AG10803 (cell line): ENCODE data around the gene CD302.
A peak's percentile ranks its signal among the peaks of the same experiment; 100 is the strongest.

Source experiments
- DNase-seq: peaks from one replicate; pipeline ENCODE4 v3.0.0; 2010; ENCODE audit warnings: low read depth
- H3K4me3 ChIP-seq: 2 replicates; pipeline ENCODE4 v1.5.1; 2011; ENCODE audit warnings: mild to moderate bottlenecking, low read length, control low read depth
- TF ChIP-seq, protein P1 (sequence below): conservative IDR thresholded peaks from 2 replicates; pipeline ENCODE4 v1.5.1; 2011; ENCODE audit warnings: mild to moderate bottlenecking, low read length, control low read depth, inconsistent platforms

The CD302 gene

DNA sequence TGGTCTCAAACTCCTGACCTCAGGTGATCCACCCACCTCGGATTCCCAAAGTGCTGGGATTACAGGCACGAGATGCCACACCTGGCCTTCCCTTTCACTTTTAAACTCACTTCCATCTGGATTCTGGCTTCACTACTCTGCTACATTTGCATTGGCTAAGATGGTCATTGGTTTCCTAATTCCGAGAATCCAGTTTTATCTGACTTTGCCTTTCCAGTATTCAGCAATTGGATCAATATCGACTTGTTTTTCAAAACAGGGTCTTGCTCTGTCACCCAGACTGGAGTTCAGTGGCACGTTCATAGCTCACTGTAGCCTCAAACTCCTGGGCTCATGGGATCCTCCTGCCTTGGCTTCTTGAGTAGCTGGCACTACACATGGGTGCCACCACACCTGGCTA is 4.7 kb upstream of the CD302 start:
- H3K4me3 ChIP-seq, result no peak overlapping the region
- TF ChIP-seq, protein P1, sequence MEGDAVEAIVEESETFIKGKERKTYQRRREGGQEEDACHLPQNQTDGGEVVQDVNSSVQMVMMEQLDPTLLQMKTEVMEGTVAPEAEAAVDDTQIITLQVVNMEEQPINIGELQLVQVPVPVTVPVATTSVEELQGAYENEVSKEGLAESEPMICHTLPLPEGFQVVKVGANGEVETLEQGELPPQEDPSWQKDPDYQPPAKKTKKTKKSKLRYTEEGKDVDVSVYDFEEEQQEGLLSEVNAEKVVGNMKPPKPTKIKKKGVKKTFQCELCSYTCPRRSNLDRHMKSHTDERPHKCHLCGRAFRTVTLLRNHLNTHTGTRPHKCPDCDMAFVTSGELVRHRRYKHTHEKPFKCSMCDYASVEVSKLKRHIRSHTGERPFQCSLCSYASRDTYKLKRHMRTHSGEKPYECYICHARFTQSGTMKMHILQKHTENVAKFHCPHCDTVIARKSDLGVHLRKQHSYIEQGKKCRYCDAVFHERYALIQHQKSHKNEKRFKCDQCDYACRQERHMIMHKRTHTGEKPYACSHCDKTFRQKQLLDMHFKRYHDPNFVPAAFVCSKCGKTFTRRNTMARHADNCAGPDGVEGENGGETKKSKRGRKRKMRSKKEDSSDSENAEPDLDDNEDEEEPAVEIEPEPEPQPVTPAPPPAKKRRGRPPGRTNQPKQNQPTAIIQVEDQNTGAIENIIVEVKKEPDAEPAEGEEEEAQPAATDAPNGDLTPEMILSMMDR, result no peak
- DNase-seq, result no peak

DNA sequence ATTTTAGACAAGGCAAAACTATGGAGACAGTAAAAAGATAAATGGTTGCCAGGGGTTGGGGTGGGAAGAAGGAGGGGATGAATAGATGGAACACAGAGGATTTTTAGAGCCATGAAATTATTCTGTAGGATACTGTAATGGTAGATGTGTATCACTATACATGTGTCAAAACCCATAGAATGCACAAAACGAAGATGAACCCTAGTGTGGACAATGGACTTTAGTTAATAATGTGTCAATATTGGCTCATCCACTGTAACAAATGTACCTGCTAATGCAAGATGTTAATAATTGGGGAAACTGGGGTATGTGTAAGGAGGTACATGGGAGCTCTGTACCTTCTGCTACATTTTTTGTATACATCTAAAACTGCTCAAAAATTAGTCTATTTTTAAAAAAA is 1.8 kb upstream of the CD302 start:
- no peak for DNase-seq
- TF ChIP-seq, protein P1, result no peak
- no peak overlapping the region for H3K4me3 ChIP-seq

DNA sequence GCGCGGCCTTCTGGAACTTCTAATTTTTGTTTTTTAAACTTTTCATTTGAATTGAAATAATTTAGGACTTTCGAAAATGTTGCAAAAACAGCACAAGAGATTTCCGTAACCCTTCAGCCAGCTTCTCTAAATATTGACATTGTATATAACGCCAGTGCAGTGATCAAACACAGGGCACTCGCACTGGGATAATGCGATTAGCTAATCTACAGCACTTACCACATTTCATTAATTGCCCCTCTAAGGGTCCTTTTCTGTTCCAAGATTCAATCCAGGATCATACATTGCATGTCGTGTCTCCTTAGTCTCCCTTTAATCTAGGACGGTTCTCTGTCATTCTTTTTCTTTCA is 343 bp upstream of the CD302 start:
- TF ChIP-seq, protein P1, result no peak
- no peak for DNase-seq

DNA sequence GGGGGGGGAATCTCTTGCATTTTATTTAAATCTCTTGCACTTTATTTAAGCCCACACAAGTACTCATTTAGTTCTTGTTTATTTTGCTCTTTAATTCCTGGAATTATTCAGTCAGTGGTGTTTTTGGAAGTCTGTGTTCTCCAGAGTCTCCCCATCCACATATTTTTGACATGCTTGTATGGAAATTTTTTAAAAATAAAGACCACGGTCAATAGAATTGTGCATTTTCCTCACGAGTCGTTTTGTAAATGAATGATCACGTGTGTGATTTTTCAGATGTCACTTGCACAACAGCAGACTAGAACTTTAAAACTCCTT is 824 bp downstream of the CD302 start:
- DNase-seq, result no peak
- TF ChIP-seq, protein P1, result no peak
- H3K4me3 ChIP-seq, result peak overlapping the region; percentile 87

More for the DNA sequence above, 343 bp upstream of the CD302 start:
- H3K4me3 ChIP-seq, result peak overlapping the region; percentile 87

DNA sequence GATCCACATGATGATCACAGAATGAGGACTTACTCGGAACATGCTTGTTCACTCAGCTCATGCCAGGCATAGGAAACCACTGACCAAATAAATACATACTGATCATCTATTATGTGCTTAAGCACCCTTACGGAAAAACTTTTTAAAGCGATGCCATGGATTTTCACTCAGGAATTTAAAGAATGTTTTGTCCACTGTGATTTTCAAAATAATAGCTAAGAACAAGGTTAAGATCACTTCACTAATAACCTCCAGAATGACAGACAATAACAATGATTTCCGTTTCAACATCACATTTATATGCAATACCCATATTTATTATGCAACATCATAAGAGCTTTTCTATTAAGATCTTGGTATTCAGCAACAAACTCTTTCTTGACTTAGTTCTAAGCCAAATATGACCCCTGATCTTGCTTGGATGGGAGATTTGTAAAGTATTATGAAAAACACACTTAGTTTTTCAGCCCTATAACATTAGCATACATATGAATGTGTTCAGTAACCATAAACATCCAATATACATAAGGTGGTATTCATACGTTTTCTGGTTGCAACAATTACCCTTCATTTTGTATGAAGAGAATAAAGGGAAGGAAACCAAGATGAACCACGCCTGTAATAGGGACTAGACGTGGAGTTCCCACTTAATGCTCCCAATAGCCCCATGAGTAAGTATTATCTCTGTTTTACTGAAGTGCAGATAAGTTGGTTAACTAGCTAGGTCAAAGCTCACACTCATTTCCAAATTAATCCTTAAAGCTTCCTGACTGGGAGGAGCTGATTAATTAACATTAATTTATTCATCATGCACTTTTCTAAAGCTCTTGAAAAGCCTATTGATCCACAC is 1.9 kb downstream of the CD302 start:
- peak; percentile 58 for DNase-seq
- no peak overlapping the region for H3K4me3 ChIP-seq
- TF ChIP-seq, protein P1, result no peak

DNA sequence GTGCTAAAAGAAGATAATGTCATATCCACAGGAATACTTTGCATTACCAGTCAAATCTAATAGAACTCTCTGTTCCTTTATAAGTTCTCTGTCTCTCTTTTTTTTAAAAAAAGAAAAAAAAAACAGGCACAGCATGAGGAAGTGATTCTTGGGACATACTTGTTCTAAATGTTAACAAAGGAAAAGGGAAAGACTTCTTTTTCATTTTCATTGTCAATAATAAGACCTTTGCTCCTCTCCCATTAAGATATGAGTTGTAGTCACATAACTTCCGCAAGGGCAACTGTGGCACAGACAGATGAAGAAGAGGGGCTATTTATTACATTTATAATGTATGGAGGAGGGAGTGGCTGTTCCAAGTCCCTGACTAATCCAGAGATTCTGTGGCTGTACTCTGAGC is 4.7 kb downstream of the CD302 start:
- H3K4me3 ChIP-seq, result no peak overlapping the region
- TF ChIP-seq, protein P1, result no peak
- no peak for DNase-seq

DNA sequence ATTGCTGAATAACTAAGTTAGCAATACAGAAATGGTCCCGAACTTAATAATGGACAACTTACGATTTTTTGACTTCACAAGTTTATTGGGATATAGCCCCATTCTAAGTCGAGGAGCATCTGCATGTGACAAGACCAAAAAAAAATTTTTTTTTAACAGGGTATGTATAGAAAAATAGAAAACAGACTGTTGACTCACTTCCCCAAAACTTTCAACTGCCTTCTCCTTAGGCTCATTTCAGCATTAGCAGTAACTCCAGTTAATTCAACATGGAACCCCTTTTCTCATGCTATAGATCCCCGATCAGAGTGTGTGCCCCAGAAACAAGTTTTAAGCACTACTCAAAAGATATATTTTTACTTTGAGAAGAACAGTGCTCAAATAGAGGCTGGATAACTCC is 5.4 kb downstream of the CD302 start:
- DNase-seq, result no peak
- H3K4me3 ChIP-seq, result no peak overlapping the region
- TF ChIP-seq, protein P1, result no peak
